DOHH2 (cell line): Measurements from ENCODE around the gene KCNQ1.

Experiments used
- H3F3A ChIP-seq: fragments of 200-600 bp; sonication (generic), shearing (Covaris generic); 2 replicates; pipeline ENCODE4 v1.6.0; 2016; ENCODE audit warnings: antibody characterized with exemption, mild to moderate bottlenecking; ENCODE audit not compliant: control insufficient read depth, insufficient read depth
- H3K27ac ChIP-seq: fragments of 200-600 bp; sonication (generic); 2 replicates; pipeline ENCODE4 v1.5.1; 2014; ENCODE audit warnings: low read depth, mild to moderate bottlenecking, low read length, moderate library complexity
- H3K27me3 ChIP-seq: fragments of 200-600 bp; sonication (generic); 2 replicates; pipeline ENCODE4 v1.6.1; 2014; ENCODE audit warnings: mild to moderate bottlenecking, low read length, mixed read lengths; ENCODE audit not compliant: control insufficient read depth
- H3K36me3 ChIP-seq: fragments of 200-600 bp; sonication (generic); 2 replicates; pipeline ENCODE4 v1.6.1; 2014; ENCODE audit warnings: mild to moderate bottlenecking, low read length, moderate library complexity, mixed read lengths; ENCODE audit not compliant: control insufficient read depth
- H3K4me1 ChIP-seq: fragments of 200-600 bp; sonication (generic); 2 replicates; pipeline ENCODE4 v1.6.1; 2014; ENCODE audit warnings: mild to moderate bottlenecking, low read length, mixed read lengths; ENCODE audit not compliant: control insufficient read depth
- H3K4me2 ChIP-seq: fragments of 200-600 bp; sonication (generic); 2 replicates; pipeline ENCODE4 v1.6.0; 2014; ENCODE audit warnings: mild to moderate bottlenecking, low read length, moderate library complexity
- H3K4me3 ChIP-seq: fragments of 200-600 bp; sonication (generic); 2 replicates; pipeline ENCODE4 v1.5.1; 2014; ENCODE audit warnings: mild to moderate bottlenecking, low read length, mixed read lengths
- H3K79me2 ChIP-seq: fragments of 200-600 bp; sonication (generic); 2 replicates; pipeline ENCODE4 v1.6.1; 2014; ENCODE audit warnings: mild to moderate bottlenecking, low read length, mixed read lengths; ENCODE audit not compliant: control insufficient read depth
- H3K9me2 ChIP-seq: fragments of 200-600 bp; sonication (generic); replicated peaks from 2 replicates; pipeline ENCODE4 v1.6.1; 2014; ENCODE audit warnings: mild to moderate bottlenecking, low read length, mixed read lengths; ENCODE audit not compliant: control insufficient read depth
- H3K9me3 ChIP-seq: fragments of 200-600 bp; sonication (generic); 2 replicates; pipeline ENCODE4 v1.6.1; 2014; ENCODE audit warnings: antibody characterized with exemption, low read length, mixed read lengths; ENCODE audit not compliant: control insufficient read depth, insufficient read depth
- H4K20me1 ChIP-seq: fragments of 200-600 bp; sonication (generic); 2 replicates; pipeline ENCODE4 v1.6.0; 2014; ENCODE audit warnings: low read depth, mild to moderate bottlenecking, antibody characterized with exemption, low read length, moderate library complexity; ENCODE audit not compliant: control insufficient read depth, insufficient read depth
- CTCF ChIP-seq: fragments of 200-600 bp; sonication (generic); IDR thresholded peaks from one replicate; pipeline ENCODE4 v1.5.1; 2014; ENCODE audit warnings: antibody characterized with exemption, mild to moderate bottlenecking, low read depth, low read length; ENCODE audit not compliant: poor library complexity, severe bottlenecking
- EZH2phosphoT487 ChIP-seq: fragments of 200-600 bp; sonication (generic); IDR thresholded peaks from 2 replicates; pipeline ENCODE4 v1.6.1; 2017; ENCODE audit warnings: borderline replicate concordance, mild to moderate bottlenecking, antibody characterized with exemption, low read length, moderate library complexity, mixed read lengths

Gene KCNQ1

DNA sequence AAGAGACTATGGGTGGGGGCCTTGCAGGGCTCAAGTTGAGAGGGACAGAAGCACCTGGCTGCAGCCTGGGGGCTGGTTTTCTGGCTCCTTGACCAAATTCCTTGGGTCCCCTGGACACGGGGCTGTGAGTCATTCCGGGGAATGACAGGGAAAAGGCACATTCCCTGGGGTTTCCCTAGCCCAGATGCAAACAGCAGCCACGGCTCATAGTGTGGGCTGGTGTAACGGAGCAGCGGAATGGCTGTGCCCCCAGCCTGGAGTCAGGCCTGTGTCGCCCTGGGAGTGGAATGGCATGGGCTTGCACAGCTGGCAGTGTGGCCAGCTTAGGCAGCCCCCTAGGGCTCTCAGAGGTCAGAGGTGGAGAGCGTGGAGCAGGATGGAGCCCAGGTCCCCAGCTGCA, 332.6 kb downstream of the KCNQ1 start:
- Histone ChIP-seq H3K27ac (no peak overlapping the region), H3K36me3 (no peaks in the 10 kb centered on the region), H3K9me3 (no peaks in the 10 kb centered on the region), H4K20me1 (no peaks in the 10 kb centered on the region), H3K27me3 (peaks cover 8% of the 10 kb centered on the region; the same call in 1 of the 2 replicates), H3K4me3 (no peak overlapping the region), H3K9me2 (no peaks in the 10 kb centered on the region), H3K4me1 (no peaks in the 10 kb centered on the region), H3K4me2 (no peak overlapping the region), H3K79me2 (no peaks in the 10 kb centered on the region), H3F3A (no peaks in the 10 kb centered on the region)
- no peak for TF ChIP-seq EZH2phosphoT487
- no peak for TF ChIP-seq CTCF

DNA sequence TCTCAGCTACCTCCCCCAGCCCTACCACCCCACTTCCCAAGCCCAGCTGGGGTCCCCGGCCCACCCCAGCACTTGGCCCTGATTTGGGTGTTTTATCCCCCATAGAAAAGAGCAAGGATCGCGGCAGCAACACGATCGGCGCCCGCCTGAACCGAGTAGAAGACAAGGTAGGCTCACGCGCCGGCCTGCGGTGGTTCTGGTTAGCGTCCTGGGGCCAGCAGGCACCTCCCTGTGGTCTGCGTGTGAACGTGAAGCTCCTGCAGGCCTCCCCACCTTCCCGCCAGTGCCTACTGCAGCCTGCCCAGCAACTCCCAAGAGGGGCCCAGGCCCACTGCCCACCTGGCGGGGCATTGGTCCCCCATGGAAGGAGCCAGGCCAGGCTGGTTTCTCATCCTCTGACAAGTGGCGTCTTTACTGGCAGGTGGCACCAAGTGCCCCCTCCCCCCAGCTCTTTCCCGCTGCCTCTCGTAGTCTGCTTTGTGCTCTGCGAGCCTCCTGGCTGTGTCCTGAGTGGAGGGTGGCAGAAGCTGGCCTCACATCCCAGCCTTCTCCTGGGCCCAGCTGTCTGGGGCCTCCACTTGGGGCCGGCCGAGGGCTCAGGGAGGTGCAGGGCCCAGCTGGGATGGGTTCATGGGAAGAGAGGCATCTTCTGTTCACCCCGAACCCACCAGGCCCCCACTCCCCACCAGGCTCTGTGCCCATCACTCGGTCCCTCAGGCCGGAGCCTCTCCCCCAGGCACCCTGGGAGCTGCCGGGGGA, 333.2 kb downstream of the KCNQ1 start:
- no peaks in the 10 kb centered on the region for H3K9me3 ChIP-seq
- H4K20me1 ChIP-seq: no peaks in the 10 kb centered on the region
- no peaks in the 10 kb centered on the region for H3K4me1 ChIP-seq
- H3K27me3 ChIP-seq: peaks cover 4% of the 10 kb centered on the region
- no peak overlapping the region for H3K4me2 ChIP-seq
- H3K79me2 ChIP-seq: no peaks in the 10 kb centered on the region
- H3K27ac ChIP-seq: no peak overlapping the region
- no peak for TF ChIP-seq EZH2phosphoT487
- TF ChIP-seq CTCF: no peak
- H3F3A ChIP-seq: no peaks in the 10 kb centered on the region
- no peaks in the 10 kb centered on the region for H3K9me2 ChIP-seq
- no peak overlapping the region for H3K4me3 ChIP-seq
- H3K36me3 ChIP-seq: no peaks in the 10 kb centered on the region

DNA sequence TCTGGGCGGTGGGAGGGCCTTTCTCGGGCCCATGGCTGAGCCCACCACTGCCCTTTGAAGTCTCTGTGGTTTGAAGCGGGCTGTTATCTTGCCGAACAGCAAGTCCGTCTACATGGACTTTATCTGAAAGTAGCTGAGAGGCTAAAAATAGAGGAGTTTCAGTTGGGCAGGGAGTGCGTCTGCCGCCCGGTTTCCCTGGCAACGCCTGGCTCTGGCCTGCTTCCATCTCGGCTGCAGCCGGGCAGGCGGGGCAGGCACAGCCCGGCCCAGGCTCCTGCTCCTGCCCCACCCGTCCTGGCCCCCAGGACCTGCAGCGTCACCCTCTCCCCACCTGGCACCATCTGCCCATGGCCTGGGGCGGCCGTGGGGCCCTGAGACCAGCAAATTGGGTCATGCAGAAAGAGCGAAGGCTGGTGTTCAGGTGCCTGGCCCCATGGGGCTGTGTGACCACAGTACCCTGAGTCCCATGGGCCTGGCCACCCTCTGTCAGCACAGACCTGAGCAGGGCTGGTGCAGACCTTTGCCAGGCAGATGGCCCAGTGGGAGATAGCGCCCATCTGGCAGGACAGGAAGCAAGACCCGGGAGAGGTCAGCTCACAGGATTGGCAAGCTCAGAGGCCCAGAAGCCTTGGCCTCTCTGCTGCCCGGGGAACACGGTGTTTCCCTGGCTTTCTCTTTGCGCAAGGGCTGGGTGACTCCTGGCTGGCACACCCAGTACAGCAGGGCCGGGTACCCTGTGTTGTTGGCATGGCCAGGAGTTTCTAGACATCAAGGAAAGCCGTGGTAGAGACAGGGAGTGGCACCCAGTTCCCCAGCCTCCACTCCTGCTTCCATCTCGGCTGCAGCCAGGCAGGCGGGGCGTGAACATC, 334.1 kb downstream of the KCNQ1 start:
- no peaks in the 10 kb centered on the region for H3K9me2 ChIP-seq
- no peaks in the 10 kb centered on the region for H3K9me3 ChIP-seq
- H3K27ac ChIP-seq: no peak overlapping the region
- H3K4me1 ChIP-seq: no peaks in the 10 kb centered on the region
- no peaks in the 10 kb centered on the region for H3F3A ChIP-seq
- no peaks in the 10 kb centered on the region for H4K20me1 ChIP-seq
- no peaks in the 10 kb centered on the region for H3K36me3 ChIP-seq
- H3K79me2 ChIP-seq: no peaks in the 10 kb centered on the region
- peaks cover 4% of the 10 kb centered on the region for H3K27me3 ChIP-seq
- H3K4me3 ChIP-seq: no peak overlapping the region
- no peak overlapping the region for H3K4me2 ChIP-seq
- TF ChIP-seq EZH2phosphoT487: no peak
- TF ChIP-seq CTCF: no peak
